Renal pelvis (tissue), 4 donors: ENCODE data around the gene LAYN. TPM values are rescaled to one million over a fixed set of nuclear protein-coding genes. Genes with fewer than 3 reads are reported as not detected.

ENCODE experiments used
- DNase-seq: peaks from one replicate; pipeline ENCODE4 v3.0.0-alpha.2; 2013
- polyA plus RNA-seq, 3 donors: library from polyadenylated mRNA; unstranded; fragments of 120-200 nt; gene quantifications; one replicate each; pipeline ENCODE4 v1.2.1, GENCODE V29; 2013; ENCODE audit not compliant: insufficient read length in 3 of 3

LAYN gene
- polyA plus RNA-seq, 3 donors: 6.4 to 7.6 (median 7.1) TPM

DNA sequence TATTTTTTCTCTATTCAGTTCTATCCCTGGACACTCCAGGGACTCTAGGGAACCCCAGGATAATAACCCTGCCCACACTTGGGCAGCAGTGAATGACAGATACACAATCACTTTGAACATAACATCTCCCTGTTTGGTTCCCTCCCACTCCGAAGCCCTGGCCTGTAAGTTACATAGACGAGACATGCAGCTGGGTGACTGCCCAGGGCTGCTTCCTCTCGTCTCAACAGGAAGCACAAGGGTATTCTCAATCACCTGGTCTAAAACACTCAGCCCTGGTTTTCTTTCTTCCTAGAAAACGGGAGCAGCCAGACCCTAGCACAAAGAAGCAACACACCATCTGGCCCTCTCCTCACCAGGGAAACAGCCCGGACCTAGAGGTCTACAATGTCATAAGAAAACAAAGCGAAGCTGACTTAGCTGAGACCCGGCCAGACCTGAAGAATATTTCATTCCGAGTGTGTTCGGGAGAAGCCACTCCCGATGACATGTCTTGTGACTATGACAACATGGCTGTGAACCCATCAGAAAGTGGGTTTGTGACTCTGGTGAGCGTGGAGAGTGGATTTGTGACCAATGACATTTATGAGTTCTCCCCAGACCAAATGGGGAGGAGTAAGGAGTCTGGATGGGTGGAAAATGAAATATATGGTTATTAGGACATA, 19.4 kb downstream of the LAYN start:
- no peak for DNase-seq

DNA sequence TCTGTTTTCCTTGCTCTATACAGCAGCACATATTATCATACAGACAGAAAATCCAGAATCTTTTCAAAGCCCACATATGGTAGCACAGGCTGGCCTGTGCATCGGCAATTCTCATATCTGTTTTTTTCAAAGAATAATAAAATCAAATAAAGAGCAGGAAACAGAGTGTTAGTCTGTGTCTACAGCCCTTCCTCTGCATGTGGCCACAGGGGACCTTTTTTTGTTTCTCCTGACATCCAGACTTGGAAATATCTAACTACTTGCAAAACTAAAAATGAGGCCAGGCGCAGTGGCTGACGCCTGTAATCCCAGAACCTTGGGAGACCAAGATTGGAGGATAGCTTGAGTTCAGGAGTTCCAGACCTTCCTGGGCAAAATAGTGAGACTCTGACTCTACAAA, 20.3 kb downstream of the LAYN start:
- DNase-seq: no peak

DNA sequence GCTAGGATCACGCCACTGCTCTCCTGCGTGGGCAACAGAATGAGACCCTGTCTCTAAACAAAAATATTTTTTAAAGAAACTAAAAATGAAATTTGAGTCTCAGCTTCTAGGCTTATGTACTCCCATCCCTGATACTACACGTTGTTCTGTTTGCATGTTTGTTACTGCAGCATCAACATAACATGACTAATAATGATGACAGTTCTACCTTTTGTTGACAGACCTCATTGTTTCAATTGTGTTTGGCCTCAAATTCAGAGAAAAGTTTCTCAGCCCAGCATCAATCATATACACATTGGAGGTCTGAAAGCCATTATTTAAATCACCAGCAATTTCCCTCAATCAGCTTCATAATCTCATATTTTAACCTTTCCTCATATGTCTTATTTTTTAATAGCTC, 20.8 kb downstream of the LAYN start:
- no peak for DNase-seq

DNA sequence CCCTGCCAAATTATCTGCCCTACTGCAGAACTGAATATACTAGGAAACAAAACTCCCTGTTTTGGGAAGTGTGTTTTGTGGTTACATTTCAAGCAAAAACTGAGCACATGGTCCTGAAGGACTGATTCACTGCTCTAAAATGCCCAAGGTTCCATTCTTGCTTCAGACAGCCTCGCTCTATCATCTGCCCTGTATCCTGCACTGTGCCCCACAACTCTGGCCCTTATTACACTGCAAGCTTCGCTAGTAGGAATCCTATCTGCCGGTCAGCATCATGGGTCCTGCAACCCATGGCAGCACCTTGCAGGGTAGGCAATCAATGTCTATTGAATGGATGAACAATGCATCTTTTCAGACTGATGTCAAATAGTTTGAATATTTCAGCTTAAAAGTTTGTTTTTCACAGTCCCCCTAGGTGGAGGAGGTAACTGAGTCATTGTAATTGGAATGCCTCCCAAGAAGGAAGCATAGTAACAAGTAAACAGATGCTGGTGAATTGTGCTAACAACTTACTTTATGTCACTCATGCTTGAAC, 21.3 kb downstream of the LAYN start:
- no peak for DNase-seq

DNA sequence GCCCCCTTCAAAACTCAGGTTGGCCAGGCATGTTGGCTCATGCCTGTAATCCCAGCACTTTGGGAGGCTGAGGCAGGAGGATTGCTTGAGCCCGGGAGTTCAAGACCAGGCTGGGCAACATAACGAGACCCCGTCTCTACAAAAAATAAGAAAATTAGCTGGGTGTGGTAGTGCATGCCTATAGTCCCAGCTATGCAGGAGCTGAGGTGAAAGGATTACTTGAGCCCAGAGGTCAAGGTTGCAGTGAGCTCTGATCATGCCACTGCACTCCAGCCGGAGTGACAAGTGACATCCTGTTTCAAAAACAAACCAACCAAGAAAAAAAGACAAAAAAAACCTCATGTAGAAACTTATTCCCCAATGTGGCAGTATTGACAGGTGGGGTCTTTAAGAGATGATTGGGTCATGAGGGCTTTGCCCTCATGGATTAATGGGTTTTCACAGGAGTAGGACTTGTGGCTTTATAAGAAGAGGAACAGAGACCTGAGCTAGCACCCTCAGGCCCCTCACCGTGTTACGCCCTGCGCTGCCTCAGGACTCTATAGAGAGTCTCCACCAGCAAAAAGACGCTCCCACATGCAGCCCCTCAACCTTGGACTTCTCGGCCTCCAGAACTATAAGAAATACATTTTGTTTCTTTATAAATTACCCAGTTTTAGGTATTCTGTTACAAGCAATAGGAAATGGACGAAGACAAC, 22.3 kb downstream of the LAYN start:
- DNase-seq: no peak

DNA sequence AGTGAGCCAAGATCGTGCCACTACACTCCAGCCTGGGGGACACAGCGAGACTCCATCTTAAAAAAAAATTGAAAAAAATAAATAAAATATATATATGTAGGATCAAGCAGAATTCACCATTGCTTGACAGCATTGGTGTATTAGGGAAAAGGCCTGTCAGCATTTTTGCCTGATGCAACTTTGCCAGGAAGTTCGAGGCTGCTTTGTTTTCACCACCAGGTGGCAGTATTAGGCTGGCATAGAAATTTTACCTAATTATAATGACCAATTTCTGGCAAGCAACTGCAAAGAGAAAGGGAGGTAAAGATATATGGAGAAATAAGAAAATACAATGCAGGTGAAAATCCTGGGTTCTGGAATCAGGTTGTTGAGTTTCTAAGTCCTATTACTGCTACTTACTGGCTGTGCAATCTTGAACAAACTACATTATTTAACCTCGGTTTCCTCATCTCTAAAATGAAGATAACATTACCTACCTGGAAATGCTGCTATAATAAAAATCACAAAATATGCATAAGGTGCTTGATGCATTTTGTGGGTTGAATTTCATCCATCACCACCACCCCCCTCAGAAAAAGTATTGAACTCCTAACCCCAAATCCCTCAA, 24.7 kb downstream of the LAYN start:
- peak; percentile 64 for DNase-seq

DNA sequence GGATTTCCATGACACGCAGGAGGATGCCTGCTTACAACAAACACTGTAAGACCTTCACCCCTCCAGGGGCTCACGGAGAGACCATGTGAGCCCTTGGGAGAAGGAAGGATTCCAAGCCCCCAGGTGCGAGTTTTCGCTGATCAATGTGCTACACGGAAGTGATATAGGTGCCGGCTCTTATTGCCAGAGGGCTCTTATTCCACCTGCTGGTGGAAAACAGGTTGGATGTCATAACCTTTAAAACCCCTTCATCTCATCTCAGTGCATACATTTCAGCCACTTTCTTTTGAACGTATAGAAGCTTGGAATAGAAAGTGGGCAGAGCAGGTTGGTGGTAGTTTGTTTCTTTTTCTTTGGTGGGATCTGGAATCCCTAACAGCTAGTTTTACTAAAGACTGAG, 25.8 kb downstream of the LAYN start:
- no peak for DNase-seq

DNA sequence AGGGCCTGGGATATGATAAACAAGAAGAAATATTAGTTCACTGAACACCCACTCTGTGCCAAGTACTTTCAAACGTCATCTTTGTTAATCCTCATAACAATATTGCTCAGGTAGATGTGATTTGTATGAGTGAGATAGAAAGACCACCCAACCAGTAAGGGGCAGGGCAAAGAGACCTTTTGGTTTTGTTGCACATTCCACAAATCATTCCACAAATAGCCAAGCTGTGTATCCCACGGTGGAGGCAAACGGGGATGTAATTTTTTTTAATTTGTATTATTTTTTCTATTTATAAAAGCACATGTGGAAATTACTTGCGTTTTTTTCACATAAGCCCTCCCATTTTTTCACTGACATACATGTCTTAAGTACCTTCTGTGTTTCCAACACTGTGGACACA, 29.0 kb downstream of the LAYN start:
- no peak for DNase-seq

DNA sequence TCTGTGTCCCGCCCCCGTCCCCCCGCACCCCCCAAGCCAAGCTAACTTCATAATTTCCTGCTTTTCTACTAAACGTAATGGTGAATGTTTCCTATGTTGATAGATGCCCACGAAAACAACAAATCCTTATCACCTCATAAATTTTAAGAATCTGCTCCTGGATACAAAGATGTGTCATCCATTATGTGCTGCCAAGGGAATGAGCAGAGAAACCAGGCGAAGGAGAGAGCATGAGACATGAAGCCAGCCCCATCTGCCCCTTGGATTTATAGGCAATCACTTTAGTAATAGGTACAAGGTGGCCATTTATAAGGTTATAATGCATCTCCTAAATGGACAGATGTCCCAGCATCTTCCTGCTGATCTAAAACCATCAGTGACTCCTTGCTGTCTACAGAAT, 30.3 kb downstream of the LAYN start:
- no peak for DNase-seq

DNA sequence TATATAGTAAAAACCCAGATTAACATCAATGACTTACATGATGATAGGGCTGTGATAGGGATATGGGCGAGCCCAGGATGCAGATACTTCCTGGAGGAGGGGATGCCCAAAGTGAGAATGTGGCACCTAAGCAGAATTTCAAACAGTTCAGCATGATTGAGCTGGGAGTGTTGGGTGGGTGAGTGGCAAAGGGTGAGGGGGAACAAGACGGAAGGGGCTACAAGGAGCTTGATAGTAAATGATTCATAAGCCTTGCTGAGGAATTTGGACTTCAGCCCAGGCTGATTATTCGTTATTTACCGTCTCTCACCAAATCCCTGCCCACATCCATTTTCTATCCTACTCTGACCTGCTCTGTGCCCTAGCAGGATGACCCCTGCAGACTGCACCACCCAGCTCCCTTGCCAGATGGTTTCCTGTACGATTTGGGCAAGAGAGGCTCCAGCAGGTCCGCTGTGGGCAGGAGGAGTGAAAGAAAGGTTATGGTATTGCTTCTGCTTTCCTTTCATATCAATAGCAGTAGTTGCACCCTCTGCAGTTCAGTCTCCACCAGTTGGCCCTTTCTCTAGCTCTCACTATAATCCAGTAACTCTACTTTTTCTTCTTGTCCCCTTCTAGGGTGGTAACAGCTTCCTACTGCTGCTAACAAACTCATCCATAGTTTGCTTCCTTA, 31.4 kb downstream of the LAYN start:
- DNase-seq: no peak

DNA sequence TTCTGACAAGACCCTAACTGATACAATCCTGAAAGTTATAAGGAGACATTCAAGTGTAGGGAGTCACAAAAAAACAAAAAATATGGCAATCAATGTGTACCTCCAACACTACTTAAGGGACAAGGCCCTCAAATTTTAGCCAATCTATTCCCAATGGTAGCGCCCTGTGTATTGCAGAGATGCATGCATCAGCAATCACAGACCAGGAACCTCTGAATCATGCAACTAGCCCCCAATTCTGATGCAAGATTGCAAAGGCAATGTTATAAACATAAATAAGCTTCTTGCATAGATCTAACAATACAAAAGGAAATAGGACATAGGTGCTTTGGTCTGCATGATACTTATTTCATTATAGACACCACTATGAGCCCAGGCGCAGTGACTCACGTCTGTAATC, 32.1 kb downstream of the LAYN start:
- no peak for DNase-seq

DNA sequence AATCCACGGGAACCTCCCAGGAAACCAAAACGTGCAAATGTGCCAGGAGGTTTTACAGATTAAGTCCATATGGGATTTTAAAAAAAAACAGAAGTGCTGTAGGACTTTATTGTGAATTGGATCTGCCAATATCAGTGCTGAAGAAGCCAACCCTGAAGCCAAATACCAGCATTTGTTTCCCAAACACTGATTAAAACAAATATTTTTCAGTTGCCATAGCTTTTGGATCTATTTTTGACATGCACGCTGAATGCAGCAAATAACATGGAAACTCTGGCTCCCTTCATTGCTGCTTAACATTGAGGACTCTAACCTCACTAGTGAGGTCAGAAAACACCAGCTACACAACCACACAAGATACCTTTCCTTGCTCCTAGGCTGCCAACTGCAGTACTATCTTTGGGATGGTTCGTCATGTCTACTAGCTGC, 33.3 kb downstream of the LAYN start:
- DNase-seq: no peak

DNA sequence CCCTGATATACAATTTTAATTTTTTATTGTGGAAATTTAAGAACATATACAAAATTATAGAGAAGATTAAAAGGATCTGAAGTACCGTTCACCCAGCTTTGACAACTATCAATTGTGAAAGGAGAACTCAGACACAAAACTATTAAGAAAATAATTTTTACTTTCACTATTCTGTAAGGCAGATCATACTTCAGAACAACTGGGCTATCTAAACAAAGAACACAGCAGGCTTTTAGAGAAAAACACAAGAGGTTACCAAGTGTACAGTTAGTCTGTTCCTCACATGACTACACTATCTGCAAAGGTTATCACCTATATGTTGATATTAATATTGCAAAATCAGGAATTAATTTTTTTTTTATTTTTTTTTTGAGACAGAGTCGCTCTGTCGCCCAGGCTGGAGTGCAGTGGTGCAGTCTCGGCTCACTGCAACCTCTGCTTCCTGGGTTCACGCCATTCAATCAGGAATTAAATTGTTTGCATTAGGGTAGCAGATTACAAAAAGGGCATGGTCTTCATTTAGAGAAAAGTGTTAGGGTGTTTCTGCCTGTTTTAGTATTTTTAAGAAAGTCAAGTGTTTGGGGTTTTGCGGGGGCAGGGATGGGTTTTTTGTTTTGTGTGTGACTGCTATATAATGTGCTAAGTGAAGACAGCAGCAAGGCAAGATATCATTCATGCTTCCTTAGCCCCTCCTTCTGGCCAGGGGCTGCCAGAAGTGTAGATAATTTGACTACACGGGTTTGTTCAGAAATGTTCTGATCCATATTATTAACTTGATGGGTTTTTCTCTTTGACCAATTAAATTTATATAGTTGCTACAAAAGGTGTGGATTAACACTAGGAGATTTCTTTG, 34.1 kb downstream of the LAYN start:
- no peak for DNase-seq

DNA sequence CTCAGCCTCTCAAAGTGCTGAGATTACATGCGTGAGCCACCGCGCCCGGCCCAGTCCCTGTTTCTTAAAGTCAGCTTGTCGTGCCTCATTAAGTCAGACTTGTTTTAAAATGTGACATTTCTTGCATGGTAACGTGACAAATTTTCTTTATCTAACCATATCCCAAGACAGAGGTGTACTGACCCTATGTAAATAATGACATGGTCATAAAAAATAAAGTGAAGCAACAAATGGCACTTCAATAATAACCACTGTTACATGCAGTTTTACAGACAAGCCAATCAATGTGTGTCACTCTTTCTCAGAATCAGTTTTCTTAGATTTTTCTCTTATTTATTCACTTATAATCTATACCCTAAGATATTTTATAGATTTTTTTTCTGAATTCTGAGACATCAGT, 35.2 kb downstream of the LAYN start:
- DNase-seq: no peak

DNA sequence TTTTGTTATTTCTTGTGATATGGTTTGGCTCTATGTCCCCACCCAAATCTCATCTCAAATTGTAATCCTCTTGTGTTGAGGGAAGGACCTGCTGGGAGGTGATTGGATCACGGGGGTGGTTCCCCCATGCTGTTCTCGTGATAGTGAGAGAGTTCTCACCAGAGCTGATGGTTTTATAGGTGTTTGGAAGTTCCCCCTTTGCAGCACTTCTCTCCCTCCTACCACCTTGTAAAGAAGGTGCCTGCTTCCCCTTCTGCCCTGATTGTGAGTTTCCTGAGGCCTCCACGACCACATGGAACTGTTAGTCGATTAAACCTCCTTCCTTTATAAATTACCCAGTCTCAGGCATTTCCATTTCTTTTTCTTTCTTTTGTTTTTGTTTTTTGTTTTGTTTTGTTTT, 37.3 kb downstream of the LAYN start:
- no peak for DNase-seq

DNA sequence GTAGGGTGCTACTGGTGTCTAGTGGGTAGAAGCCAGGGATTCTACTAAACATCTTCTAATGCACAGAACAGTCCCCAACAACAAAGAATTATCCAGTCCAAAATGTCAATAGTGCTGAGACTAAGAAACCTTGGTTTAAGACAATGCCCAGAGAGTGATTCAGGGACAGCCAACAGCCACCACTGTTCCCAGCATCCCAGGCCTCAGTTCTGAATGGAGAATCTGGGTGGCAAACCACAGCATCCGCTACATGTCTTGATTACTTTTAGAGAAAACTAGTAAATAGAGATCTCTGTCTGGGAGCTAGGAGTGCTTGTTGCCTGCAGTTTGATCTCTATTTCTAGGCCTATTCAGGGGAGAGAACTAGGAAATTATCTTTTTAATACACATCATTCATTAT, 40.8 kb downstream of the LAYN start:
- no peak for DNase-seq

DNA sequence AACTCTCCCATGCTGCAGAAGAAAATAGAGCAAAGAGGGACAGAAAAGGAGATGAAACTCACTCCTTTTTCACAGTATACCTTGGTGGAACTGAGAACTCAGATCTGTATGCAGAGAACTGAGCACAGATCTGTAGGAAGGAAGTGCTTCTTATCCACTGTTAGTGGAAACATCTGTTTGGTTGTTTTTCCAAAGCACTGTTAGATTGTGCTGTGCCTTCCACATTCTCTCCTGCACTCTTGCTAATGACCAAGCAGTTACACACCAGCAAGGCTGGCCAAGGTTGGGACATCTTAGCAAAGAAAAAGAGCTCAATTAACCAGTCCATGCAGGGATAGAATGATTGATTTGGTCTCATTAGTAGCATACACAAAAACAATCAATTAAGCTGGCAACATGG, 41.6 kb downstream of the LAYN start:
- no peak for DNase-seq

DNA sequence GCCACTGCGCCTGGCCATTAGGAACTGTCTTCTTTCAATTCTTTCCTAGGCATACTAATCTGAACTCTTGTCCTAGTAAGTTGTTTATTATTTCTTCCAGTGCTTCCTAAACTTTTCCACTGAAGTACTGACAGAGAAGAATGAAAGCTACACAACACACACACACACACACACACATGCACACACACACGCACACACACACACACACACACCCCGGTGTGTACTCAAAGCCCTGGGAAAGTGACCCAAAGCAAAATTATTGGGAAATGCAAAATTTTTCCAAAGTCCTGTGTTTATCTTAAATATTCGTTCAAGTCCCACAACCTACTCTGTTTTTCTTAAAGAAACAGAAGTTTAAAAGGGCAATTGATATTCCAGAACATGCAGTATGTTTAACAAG, 42.4 kb downstream of the LAYN start:
- no peak for DNase-seq

DNA sequence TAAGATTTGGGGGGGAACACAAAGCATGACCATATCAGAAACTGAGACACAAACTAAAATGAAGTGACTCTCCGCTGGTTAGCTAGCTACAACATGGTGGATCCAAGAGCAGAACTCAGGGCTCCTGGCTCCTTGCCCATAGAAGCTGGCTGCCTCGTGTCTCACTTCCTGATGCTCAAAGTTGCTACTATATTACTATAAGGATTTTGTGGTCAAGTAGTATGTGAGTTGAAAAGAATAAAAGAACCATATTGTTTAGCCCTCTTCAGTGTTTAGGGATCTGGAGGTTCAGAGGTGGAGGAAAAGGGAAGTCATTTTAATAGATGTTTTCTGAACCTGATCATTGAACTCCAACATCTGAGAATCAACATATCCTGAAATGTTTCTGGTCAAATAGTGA, 44.9 kb downstream of the LAYN start:
- DNase-seq: no peak

DNA sequence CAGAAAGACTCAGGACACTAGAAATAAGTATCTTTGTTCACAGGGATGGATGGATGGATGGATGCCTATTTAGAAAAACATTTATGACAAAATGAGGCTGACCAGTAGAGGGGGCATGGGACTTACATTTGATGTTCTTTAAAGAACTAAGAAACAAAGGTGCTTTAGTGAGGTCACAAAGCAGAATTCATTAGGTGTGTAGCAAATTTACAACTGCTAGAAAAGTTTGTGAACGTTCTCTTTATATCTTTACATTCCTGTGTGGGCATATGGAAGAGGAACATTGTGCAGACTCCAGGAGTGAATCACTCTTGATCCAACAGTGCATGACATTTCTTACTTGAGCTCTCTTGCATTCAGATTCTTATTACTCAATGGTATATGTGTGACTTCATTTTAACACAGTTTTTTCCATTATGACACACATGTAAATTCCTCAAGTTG, 45.9 kb downstream of the LAYN start:
- DNase-seq: no peak

DNA sequence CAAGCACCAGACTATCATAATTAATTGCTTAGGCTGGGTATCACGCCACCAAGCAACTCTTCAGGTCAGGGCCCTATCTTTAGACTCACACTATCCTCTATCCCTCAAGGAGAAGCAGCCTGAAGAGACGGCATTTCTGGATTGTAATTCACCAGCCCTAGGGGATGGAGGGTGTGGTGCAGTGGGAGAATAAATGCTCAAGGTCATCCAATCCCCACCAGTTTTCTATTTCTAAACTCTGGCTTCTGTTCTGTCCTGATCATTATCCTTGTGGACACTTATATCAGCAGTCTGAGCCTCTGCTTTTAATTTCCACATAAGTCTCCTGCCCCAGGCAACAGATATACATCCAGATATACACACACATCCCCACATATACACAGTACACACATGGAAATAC, 48.6 kb downstream of the LAYN start:
- no peak for DNase-seq
